Measurements from ENCODE around the gene TMEM259. TPM values are rescaled to one million over a fixed set of nuclear protein-coding genes. Genes with fewer than 3 reads are reported as not detected.

Gene TMEM259
- total and polyA plus RNA-seq, 9 of the 15 experiments (the other 6 are each of a cell fraction or from before 2014, with no cell fraction given) = 0.52 to 231 (median 63.6) TPM

GRCh38 chr19:1004204-1004802 is 16.6 kb downstream of the TMEM259 start (continued):
- peak; percentile 50 for TF ChIP-seq MGA (IDR thresholded peaks at IDR 0.05)
